GM21367 (cell line): ENCODE data around the gene PHLDB1.
"Not testable (repeated sequence)": the region's sequence is repeated elsewhere in the genome, so short reads cannot be mapped to it uniquely, and the experiment has no call there.

ENCODE experiments used
- ATAC-seq: cut with Tn5 transposase; IDR thresholded peaks from one replicate; pipeline ENCODE4 v1.9.1; 2021; ENCODE audit not compliant: unreplicated experiment

The PHLDB1 gene

DNA sequence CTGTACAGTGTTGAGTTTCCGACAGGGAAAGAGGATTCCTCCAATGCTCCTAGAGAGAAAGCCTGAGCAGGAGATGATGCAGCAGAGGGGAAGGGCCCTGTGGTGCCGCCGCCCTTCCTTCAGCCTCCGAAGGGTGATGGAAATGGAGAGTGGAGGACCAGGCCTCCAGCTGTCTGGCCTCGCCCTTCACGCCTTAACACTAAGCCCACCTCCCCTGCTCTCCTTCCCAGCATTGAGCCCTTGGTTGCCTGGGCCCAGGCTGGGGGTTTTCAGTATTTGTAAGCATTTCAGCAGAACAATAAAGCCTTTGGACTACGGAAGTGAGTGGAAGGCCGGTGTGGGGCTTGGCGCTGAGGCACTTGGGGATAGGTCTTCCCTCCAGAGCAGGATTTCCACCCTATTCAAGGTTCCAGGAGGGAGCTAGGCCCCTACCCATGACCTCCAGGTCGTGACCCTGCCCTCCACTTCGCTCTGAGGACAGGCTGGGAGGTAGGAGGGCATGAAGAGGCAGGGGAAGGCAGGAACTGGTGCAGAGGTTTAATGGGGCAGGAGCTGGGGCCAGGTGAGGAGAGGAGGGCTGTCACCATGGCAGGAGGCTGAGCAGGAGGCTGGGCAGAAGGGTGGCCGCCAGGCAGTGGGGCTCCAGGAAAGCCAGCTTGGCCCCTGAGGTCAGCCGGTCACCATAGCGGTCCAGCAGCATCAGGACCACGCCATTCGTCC is 50.5 kb downstream of the PHLDB1 start:
- ATAC-seq = no peak

DNA sequence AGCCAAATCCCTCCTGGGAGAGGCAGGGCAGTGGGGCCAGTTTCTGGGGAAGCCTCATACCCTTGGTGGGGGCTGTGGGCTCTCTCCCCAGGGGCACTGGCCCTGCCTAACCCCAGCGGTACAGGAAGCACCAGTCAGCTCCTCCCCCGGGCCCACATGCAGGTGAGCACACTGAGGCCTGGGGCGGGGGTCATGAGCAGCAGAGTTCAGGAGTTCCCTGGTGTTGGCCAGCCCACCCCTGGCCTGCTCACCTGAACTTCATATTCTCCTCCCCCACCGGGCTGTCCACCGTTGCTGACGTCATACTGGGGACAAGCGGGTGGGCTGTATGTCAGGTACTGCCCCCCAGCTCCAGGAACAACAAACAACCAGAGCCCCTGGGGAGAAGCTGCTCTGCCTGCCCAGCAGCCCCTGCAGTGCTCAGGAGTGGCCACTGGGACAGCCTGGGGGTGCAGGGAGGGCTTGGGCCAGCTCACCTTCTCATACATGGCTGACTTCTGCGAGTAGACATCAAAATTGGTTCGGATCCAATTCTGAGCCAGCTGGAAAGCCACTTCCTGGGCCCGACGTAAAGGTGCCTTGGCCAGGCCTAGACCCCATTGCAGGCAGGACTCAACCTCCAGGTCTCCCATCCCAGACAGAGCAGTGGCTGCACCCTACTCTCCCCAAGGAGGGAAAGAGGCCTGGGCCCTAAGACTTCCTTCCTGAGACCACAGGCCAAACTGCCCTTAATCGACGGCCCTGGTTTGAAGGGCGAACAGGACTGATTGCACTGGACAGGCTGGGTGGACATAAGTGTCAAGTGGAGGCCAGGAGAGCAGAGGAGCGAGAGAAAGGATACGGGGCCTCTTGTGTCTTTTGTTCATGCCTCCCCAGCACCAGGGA is 51.3 kb downstream of the PHLDB1 start:
- no peak for ATAC-seq

DNA sequence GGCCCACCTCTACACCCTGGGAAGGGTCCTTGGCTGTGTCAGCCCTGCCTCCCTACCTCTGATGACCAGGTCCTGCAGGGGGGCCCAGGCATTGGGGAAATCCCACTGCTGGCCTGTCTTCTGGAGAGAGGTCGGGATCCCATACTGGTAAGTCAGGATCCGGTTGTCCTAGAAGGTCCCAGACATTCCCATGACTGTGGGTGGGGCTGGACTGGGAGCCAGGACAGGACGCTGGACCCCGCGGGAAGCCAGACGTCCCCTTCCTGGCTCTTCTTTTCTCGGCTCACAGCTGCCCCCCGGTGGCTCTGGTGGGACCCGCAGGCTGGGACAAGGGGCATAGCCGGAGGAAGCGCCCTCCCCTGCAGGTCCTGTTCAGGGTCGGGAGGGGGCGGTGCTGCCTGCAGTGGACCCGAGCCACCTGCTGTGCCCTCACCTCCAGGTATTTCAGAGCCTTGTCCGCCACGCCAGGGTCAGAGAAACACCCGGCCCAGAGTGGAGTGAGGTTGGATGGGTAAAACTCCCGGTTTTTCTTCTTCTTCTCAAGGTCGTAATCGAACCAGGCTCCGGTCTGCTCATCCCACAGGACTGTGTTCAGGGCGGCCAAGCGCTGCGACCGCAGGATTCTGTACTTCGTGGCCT is 52.0 kb downstream of the PHLDB1 start:
- no peak for ATAC-seq

DNA sequence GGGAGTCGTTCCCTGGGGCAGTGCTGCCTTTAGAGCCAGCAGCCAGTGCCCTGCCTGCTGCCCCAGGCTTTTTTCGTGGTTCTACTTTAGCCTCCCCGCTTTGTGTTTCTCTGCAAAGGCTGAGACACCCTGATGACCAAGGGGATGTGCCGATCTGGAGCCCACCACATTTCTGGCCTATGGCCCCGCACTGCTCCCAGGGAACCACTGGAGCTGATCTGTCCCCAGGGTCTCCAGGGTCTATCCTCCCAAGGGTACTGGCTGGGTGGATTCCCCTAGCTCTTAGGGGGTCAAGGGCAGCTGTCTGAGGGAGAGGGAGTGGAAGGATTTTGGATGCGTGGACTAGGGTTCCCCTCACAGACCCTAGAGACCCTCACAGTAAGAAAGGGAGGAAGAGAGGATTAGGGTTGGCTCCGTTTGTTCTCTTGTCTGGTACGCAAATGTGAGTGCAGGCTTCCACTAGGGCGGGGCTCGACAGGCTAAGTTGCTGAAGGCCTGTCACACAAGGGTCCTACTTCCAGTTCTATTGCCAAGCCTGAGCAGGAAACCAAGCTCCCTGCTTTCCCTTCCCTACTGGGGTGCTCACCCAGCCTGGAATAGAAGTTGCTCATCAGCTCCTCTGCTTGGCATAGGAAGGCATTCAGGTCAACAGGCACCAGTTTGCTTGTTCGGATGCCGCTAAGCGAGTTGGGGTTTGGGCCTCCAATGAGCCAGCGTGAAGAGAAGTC is 52.7 kb downstream of the PHLDB1 start:
- ATAC-seq = no peak

DNA sequence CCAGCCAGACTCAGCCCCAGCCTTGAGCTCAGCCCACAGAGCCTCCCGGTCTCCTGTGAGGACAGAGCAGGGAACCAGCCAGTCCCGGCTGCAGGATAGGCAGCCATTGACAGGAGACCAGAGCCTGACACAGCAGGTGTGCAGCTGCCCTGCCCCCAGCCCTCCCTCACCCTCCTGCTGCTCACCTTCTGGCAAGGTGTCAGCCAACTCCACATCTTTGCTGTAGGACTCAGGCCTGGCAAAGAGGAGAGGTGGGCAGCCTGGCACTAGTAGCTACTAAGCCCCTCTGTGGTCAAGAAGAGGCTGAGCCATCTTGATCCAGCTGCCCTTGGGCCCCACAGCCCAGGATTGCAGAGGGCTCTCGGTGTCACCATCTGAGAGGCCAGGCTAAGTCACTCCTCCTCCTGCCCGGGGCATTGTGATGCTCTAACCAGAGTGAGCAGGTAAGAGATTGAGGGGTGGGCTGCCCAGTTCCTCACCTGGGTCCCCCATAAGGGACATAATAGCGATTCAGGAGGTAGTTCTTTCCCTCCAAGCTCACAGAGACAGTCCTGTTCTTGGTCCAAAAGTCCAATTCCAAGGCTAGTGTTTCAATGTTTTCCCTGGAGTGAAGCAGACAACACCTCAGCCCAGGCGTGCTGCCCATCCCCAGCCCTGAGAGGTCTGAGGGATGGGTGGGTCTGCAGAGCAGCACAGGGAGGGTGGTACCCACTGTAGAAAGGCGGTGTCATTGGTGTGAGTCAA is 53.4 kb downstream of the PHLDB1 start:
- no peak for ATAC-seq

DNA sequence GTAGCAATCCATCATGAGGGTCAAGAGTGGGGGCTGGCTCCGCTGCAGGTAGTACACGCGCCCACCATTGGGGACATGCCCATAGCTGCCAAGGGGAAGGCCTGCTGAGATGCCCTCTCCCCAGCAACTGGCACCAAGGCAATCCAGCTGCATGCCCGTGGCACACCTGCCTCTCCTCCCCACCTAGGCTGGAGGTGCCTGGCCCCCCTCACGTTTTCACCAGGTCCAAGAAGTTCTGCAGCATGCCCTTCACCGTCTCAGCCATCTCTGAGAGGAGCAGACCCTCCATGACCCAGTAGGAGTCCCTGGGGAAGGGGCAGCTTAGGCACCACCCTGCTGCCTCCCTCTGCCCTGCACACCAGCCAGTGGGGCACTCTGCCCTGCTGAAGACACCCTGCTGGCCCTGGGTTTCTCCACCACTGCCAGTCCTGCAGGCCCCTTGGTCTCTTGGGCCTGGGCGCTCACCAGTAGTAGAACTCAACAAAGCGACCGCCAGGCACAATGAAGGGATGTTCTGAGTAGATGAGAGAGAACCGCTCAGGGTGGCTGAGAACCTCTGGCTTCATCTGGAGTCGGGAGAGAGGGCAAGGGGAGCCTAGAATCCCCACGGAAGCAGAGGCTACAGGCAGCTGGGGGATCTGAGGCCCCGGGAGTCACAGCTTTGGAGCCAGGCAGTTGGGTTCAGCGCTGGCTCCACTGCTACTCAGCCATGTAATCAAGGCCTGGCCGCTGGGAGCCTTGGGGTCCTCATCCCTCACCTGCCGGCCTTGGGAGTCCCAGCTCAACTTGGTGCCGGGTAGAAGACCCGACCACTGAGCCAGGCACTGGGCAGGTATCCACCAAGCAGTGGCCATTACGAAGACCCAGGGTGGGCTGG is 54.2 kb downstream of the PHLDB1 start:
- ATAC-seq = no peak

DNA sequence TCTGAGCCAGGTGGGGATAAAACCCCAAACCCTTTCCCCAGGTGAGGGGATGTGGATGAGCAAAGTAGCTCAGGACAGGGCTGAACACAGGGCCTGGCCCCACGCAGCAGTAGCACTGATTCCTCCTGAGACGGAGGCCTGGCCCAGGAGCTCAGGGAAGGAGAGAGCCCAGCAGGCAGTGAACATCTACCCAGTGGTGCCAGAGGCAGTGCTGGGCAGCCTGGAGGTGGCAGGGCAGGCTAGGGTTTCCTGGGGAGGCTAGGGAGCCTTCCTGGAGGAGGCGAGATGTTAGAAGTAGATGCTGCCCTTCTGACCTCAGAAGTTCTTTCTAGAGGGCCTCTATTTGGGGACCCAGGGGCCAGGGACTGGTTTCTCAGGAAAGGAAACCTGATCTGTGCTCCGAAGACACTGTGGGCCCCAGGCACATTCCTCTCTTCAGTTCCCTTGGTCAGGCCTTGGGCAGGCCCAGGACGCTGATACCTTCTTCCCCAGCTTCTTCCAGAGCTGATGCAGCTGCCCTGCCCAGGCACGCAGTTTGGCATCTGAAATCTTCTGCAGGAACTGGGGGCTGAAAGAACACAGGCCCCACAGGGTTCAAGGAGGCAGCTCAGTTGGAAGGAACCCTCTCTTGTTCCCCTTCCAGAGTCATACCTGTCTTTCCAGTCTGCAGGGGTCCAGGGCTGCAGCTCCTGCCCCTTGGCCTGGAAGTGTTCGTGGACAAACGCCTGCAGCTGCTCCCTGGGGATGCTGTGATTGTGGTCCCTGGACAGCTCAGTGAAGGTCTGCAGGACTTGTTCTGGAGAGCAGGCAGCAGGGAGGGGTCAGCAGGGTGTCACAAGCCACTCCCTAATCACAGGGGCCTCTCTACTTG is 55.2 kb downstream of the PHLDB1 start:
- no peak for ATAC-seq

DNA sequence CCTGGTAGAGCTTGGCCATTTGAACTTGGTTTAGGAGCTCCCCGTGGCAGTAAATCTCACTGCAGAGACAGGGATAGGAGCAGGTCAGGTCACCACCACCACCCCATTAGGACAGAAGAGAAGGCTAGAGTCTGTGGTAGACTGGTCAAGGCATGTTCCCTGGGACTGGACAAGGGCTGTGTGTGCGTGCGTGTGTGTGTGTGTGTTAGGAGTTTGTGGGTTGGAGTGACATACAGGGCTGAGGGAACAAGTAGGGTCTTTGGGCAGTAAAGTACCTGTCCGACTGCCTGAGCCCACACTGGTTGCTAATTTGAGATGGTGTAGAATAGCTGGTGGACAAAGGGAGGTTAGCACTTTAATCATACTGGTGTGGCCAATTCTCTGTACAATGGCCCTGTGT is 56.0 kb downstream of the PHLDB1 start:
- ATAC-seq = no peak

DNA sequence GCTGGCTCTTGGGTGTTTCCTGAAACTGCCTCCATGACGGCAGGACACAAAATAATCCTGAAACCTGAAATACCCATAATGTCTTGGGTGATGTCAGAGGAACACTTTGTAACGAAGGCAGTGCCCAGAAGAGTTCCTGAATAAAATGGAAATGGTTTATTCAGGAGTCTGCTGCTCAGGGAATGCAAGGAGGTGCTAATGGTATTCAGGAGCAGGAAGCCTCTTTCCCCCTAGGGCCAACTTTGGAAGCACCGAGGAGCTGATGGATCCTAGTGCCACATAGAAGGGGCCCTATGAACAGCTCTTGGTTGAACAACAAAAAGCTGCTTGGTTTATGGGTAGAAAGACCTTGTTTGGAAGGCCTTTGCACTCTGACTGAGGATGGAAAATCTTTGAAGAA is 56.5 kb downstream of the PHLDB1 start:
- no peak for ATAC-seq

DNA sequence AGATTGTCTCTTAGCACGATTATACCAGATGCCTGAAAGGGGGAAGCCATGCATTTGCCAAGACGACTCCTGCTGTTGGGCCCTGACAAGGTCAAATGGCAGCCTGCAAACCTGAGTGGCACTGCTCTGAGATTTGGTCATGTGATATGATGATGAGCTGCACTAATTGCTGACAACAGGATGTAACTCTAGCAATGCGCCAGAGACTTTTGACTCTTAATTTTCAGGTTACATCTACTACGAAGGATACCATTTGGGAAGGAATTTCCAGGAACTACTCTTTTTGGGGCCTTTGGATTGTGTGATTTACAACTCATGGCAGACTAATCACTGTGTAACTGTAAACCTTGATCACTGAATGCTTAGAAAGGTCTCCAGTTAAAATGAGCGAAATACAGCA is 59.0 kb downstream of the PHLDB1 start:
- no peak for ATAC-seq

DNA sequence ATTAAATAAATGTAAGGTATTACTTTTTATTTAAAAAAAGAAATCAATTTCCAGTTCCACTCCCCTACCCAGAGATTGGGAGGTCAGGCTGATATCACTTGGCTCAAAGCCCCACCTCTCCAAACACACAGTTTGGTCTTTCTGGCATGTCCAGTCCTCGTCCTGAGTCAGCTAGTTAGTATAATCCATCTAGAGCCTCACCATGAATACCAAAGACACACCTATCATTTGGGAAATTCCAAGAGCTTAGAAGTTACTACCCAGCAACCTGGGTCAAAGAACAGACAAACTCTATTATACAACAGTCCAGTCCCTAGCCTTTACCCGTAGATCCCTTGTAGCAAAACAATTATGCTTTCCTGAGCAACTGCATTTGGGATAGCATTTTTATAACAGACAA is 62.6 kb downstream of the PHLDB1 start:
- ATAC-seq = no peak

DNA sequence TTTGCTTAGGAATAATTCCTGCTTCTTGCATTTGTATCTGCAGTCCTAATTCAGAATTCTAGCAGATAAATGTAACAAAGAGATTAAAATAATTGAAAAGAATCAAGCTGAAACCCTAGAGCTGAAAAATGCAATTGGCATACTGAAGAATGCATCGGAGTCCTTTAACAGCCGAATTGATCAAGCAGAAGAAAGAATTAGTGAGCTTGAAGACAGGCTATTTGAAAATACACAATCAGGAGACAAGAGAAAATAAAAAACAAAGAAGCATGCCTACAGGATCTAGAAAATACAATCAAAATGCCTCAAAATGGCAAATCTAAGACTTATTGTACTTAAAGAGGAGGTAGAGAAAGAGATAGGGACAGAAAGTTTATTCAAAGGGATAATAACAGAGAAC is 63.8 kb downstream of the PHLDB1 start:
- no peak for ATAC-seq

DNA sequence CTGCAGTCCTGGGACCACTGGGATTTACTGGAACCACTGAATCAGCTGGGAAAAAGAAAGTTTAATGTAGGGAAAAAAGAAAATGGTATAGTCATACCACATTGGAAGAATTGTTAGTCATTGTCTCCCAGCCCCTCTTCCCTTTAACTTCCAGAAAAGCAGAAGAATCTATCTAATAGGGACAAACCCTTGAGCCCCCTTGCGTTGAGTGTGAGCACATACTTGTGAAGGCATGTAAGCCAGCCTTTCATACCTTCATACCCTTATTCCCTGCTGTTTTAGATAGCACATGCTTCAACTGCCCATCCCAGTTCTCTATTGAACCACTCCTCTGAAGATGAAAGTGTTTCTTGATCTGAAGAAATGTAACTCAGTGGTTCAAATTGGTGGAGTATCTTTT is 65.4 kb downstream of the PHLDB1 start:
- ATAC-seq = no peak

DNA sequence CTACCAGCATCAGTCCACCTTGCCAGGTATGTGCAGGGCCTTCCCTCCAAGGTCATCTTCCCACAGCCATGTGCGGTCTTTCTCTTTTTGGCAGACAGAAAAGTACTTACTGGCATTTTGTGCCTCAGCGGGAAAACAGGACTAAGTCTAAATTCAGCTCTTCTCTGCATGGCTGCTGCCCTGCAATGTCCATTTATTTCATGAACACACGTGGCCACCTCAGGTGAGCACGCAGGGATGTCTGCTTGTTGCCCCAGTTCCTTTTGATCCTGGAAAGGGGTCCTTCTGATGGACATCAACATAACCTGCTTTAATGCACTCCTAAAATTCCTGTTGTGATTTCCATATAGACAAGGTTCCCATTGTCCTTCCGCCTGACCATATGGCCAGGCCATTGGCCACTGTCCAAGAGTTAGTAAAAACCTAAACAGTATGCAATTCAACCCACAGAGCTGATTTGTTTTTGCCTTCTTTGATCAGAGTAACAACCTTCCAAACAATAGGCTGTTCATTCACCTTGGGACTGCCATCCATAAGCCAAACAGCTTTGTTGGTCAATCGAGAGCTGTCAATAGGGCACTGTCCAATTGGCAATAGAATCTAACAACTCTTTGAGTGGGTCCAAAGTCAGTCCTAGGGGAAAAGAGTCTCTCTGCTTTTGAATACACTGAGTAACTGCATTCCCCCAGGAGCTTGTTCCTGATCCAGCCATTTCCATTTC is 66.1 kb downstream of the PHLDB1 start:
- ATAC-seq = no peak

DNA sequence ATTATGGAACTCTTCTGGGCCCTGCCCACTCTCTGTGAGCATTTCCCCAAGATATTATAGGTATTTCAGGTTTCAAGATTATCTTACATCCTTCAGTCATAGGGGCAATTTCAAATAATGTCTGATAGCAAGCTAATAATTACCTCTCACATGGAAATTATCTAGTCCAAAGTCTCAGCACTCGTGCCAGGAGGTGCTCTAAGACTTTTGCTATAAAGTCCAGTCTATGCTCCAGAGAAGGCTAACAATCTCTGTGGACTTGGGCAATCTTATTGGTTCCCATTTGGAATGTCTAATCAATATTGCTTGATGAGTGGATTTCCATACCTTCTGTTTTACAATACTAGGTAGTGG is 66.6 kb downstream of the PHLDB1 start:
- ATAC-seq = no peak

DNA sequence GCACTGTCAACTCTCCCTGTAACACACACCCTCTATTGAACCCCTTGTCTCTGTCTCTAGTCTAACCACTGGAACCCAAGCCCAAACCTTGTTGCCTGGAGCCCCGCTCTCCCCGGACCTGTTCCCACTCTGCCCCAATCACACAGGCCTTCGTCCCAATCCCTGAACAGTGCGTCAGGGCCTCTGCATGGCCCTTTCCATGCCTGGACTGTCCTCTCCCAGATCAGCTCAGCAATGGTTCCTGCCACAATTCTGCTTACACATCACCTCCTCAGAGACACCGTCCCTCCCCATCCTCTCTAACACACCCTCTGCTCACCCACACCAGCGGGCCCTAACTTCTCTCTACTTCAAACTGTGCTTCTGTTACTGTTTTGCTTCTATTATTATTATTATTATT is 70.6 kb downstream of the PHLDB1 start:
- no peak for ATAC-seq

DNA sequence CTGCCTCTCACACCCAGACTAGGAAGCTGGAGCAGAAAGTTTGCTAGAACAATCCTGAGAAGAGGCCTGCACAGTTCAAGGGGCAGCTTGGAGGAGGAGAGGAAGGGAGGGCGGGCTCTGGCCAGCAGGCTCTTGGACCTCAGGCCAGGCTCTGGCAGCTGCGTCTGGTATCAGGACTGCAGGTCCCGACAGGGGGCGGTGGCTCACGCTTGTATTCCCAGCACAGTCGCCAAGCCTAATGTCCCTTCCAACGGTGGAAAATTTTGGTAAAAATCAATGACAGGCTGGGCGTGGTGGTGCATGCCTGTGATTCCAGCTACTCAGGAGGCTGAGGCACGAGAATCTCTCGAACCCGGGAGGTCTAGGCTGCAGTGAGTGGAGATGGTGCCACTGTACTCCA is 71.5 kb downstream of the PHLDB1 start:
- not testable (repeated sequence) for ATAC-seq

DNA sequence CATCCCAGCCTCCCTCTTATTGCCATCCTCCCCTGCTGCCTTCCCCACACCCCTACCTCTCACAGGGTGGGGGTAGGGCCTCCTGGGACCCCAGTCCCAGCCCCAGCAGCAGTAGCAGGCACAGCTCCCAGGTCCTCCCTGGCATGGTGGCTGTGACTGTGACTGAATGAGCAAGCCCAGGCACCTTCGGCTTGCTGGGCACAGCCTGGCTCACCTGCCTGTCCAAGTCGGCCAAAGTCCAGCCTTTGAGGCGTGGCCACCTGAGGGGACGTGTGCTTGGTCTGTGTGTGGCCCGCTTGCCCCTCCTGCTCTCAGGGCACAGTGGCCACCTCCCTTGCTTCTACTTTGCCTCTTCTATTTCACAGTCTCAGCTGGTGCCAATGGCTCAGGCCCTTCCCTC is 72.1 kb downstream of the PHLDB1 start, which contains the start of gene TREH:
TREH (minus strand) TSS at position 168 of the 400 bp plus-strand sequence; CDS start at position 145, 23 bp downstream.
- ATAC-seq = no peak
